GM21619 (cell line): ENCODE measurements around the gene MRC2.

Source experiments
- ATAC-seq: cut with Tn5 transposase; IDR thresholded peaks from one replicate; pipeline ENCODE4 v1.9.1; 2021; ENCODE audit not compliant: unreplicated experiment

Gene MRC2

DNA sequence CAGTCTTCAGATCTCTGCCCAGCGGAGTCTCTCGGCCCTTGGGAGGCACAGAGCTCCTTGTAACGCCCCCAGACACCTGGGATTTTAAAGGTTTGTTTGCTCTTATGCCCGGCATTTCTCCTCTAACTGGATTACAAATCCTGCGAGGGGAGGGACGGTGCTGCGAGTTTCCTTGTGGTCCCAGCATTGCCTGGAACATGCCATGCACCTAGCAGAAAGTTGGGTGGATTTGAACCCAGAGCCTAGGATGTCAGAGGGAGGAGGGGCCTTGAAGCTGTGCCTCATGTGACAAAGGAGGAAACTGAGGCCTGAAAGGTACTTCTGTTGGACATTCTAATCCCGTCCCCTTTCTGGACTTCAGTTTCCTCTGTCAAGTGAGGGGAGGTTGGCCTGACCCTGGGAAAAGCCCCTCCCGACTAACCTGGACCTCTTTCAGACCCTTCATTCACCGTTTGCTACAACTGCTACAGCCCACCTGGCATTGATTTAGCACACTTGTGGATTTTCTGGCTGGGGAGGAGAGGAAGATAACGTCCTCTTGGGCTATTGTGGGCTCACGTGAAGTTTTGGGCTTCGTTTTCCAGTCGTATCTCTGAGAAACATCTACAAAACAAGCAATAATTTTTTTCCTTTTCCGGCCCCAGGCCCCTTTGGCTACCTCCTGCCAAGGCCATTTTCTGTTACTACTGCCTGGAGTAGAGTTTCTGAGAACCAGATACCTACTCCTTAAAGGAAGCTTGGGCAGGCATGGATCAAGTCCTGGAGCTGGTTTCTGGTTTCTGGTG, 30.9 kb downstream of the MRC2 start:
- no peak for ATAC-seq

DNA sequence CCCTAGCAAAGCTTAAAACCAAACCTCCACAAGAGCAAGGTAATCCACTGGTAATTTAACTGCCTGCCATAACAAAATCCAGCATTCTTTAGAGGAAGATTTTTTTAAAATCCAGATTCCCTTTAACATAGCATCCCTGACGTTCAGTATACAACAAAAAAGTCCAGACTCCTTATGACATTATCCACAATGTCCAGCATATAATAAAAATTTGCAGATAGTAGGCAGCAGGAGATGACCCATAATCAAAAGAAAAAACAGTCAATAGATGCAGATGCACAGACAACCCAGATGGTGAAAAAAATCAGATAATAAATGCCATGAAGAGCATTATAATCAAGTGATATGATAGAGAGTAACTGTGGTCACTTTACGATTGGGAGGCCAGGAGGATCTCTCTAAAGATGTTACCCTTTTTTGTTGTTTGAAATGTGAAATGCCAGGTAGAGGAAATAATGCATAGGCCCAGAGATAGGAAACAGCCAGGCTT, 33.2 kb downstream of the MRC2 start:
- no peak for ATAC-seq

- no peak for ATAC-seq
Observed at GRCh38 chr17:62661337-62661736, 33.9 kb downstream of the MRC2 start.

DNA sequence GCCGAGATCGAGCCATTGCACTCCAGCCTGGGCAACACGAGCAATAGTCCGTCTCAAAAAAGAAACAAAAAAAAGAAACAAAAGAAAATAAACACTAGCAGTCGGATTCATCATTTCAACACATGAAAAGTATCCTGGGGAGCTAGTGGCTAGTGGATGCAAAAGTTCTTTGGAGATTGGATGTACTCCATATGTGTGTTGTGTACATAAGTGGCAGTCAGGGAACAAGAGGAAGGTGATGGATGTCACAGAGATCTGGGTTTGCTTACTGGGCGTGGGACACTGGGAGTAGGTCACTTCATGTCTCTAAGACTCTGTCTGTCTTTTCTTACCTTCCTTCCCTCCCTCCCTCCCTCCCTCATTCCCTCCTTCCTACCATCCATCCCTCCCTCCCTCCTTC, 35.4 kb downstream of the MRC2 start:
- no peak for ATAC-seq

GRCh38 chr17:62663304-62663703, 35.8 kb downstream of the MRC2 start:
- no peak for ATAC-seq

DNA sequence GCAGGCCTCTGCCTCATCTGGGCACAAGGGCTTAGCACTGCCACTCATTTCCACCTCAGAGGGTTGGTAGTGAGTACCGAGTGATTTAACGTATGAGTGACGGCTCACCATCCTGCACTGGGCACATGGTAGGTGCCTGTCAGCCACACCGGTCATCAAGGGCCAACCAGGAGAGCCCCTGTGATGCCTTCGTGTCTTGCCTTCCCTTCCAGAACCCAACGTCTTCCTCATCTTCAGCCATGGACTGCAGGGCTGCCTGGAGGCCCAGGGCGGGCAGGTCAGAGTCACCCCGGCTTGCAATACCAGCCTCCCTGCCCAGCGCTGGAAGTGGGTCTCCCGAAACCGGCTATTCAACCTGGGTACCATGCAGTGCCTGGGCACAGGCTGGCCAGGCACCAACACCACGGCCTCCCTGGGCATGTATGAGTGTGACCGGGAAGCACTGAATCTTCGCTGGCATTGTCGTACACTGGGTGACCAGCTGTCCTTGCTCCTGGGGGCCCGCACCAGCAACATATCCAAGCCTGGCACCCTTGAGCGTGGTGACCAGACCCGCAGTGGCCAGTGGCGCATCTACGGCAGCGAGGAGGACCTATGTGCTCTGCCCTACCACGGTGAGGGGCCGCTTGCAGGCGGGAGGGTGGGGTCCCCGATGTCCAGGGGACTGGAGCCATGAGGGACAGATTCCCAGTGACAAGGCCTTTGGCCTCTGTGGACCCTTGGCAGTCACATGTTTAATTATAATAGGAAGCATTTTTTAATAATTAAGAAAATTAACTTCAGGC, 37.1 kb downstream of the MRC2 start:
- no peak for ATAC-seq

- ATAC-seq, result no peak
Observed at GRCh38 chr17:62665599-62665998, 38.1 kb downstream of the MRC2 start.

- no peak for ATAC-seq
Observed at GRCh38 chr17:62666061-62666800, 38.8 kb downstream of the MRC2 start.

DNA sequence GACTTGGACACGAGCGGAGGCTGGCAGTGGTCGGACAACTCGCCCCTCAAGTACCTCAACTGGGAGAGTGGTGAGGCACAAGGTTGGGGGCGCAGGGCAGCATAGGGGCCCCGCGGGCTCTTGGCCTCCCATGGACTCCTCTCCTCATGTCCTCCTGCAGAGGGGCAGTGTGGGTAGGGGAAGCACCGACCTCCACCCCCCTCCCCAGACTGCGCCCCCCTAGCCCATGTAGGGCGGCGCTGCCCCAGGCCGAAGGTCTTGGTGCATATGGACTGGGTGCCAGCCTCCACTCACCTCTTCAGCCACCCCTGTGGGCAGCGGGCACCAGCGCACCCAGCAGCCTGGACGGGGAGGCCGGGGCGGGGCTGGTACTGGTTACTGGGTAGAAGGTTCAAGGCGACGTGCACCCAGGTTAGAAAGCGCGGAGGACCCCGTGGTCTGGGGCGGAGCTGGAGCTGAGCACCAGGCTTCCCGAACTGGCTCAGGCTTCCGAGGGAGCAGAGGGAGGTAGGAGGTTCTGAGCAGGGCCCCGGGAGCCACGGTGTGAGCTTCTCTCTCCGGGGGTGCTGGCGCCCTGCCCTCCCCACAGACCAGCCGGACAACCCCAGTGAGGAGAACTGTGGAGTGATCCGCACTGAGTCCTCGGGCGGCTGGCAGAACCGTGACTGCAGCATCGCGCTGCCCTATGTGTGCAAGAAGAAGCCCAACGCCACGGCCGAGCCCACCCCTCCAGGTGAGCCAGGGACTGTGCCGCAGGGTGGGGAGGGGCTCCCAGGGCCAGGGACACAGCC, 39.5 kb downstream of the MRC2 start:
- ATAC-seq, result no peak

DNA sequence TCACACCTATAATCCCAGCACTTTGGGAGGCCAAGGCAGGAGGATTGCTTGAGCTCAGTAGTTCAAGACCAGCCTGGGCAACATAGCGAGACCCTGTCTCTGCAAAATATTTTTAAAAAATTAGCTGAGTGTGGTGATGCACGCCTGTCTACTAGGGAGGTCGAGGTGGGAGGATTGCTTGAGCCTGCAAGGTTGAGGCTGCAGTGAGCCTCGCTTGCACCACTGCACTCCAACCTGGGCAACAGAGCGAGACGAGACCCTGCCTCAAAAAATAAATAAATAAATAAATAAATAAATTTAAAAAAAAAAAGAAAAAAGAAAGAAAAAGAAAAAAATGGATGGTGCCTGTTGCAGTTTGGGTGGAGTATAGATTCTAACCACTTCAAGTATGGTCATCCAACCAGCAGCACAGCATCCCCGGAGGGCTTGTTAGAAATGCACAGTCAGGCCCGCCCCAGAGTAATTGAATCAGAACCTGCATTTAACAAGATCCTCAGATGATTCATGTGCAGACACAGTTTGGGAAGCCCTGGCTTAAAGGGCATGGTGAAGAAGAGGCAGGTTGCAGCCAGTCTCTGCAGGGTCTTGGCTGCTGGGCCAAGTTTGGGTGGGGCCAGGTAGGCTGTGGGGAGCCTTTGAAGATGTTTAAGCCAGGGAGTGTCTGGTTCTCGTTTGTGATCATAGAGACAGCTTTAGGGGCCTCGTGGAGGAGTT, 40.8 kb downstream of the MRC2 start:
- ATAC-seq, result no peak

GRCh38 chr17:62670202-62670821, 42.8 kb downstream of the MRC2 start:
- no peak for ATAC-seq

DNA sequence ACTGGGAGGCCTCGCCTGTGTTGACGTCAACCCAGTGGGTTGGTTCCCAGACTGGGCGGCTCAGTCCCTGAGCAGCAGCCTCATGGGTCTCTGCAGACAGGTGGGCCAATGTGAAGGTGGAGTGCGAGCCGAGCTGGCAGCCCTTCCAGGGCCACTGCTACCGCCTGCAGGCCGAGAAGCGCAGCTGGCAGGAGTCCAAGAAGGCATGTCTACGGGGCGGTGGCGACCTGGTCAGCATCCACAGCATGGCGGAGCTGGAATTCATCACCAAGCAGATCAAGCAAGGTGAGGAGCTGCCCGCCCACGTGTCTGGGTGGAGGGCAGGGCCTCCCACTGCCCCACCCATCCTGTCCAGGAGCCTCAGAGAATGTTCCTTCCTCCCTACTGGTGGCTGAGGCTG, 44.1 kb downstream of the MRC2 start:
- ATAC-seq, result no peak

GRCh38 chr17:62672957-62673356, 45.5 kb downstream of the MRC2 start:
- no peak for ATAC-seq

- ATAC-seq, result no peak
Observed at GRCh38 chr17:62673614-62674362, 46.3 kb downstream of the MRC2 start.

GRCh38 chr17:62674363-62674739, 46.9 kb downstream of the MRC2 start:
- no peak for ATAC-seq

DNA sequence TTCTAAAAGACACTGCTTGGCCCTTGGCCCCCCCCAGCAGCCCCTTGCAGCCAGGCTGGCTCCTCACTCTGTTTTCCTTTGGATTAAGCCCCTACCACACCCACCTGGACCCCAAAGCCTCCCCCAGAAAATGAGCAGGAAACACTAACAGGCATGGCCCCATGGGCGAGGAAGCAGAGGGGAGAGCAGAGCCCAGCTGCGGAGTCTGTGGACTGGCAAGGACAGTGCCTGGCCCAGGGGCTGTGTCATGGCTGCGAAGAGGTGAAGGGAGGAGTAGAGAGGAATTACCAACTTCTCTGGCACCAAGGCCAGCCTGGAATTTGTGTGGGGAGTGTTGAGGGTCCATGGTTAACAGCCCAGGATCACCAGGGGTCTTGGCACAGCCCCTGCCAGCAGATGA, 47.4 kb downstream of the MRC2 start:
- ATAC-seq, result no peak

DNA sequence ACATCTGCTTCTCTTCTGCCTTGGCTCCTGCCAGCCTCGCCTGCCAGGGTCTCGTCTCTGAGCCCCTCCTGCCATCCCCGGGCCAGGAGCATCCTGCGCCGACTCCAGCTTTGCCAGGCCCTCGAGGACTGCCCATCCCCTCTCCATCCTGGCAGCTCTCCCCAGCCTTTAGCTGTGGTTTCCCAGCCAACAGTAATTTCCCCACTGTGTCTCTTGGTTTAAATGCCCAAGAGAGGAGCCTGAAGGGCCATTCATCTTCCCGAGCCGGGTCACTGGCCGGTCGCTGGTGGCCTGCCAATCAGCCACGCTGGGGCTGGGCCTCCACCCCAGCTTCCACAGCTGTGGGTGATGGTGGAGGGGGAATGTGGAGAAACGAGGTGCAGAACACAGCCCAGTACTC, 47.8 kb downstream of the MRC2 start:
- no peak for ATAC-seq

DNA sequence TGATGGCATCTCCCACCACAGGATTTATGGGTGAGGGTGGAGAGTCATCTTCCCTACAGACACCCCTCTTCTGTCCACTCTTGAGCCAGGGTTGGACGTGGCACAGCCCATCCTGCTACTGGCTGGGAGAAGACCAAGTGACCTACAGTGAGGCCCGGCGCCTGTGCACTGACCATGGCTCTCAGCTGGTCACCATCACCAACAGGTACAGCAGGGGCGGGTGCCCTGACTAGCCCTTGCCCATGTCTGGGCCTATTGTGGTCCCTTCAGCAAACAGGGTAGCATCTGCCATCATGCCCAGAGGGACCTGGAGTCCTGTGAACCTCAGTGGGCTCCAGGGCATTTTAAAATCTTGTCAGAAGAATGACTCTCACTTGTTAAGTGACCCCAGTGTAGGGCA, 48.2 kb downstream of the MRC2 start:
- no peak for ATAC-seq
